SIG-M5 treated with dmso at 0.1 percent for 504 hours (cell line): Measurements from ENCODE around the gene KRTAP5-7.
A peak's percentile ranks its signal among the peaks of the same experiment; 100 is the strongest.

Source experiments
- DNase-seq: peaks from one replicate; lab custom pipeline; 2025; ENCODE audit not compliant: unreplicated experiment; lab: John Stamatoyannopoulos, UW

Gene KRTAP5-7

DNA sequence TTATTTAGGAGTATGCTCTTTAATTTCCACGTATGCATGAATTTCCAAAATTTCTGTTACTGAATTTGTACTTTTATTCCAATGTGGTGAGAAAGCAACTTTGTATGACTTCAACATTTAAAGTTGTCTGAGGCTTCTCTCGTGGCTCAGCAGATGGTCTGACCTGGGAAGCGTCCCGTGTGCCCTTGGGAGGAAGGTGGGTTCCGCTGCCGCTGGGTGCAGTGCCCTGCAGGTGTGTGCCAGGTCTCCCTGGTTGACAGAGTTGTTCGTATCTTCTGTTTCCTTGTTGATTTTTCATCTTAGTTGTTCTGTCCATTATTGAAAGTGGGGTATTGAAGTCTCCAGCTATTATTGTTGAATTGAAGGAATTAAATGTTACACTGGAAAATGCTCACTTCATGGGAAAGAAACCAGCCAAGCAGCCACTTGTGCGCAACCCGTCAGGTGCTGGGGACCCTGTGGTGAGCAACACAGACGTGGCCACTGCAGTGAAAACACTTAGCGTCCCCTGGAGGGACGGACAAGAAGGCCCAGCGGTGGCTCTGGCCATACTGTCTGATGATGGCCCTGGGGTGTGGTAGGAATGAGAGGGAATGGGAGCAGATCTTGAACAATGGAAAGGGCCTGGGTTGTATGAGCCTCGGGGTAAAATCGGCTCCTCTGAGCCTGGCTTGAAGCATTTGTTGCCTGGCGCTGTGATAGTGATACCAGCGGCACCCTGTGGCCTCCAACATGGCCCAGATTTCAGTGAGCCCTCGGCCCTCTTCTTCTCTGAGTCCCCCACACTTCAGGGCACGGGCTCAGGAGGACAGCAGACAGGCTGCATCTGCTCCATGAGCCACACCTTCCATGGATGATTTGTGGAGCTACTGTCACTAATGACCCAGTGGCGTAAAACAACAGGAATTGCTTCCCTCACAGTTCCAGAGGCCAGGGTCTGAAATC, 31.5 kb upstream of the KRTAP5-7 start:
- DNase-seq, result no peak

DNA sequence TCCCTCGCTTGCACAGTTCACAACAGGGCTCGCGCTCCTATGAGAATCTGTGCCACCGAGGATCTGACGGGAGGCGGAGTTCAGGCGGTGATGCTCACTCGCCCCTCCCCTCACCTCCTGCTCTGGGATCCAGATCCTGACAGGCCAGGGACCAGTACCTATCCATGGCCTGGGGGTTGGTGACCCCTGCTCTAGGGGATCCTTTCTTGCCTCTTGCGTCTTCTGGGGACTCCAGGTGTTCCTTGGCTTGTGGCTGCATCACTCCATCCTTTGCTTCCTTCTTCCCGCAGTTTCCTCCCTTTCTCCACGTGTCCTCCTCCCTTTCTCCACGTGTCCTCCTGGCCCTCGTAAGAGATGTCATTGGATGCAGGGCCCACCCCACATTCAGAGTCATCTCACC, 30.6 kb upstream of the KRTAP5-7 start:
- no peak for DNase-seq

DNA sequence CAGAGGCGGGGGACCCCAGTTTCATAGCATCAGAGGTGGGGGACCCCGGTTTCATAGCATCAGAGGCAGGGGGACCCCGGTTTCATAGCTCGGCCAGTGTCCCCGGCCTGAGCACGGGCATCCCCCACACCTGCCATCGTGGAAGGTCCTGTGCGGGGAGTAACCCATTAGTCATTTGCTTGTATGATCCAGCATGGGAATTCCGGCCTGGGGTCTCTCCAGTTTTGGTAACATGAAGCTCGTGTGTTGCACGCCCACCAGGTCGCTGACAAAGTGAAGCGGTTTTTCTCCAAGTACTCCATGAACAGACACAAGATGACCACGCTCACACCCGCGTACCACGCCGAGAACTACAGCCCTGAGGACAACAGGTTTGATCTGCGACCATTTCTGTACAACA, 29.0 kb upstream of the KRTAP5-7 start:
- DNase-seq, result no peak

DNA sequence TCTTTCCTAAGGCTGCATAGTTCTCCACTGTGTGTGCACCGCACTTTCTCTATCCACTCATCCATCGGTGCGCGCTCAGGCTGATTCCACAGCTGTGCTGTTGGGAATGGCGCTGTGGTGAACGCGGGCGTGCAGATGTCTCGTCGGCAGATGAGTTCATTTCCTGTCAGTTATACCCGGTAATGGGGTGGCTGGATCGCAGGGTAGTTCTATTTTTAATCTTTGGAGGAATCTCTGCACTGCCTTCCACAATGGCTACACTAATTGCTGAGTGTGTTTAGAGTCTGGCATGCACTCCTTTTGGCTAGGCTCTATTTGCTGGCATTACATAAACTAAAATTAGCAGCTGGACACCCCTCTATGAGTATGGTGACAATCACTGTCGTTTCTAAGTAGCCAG, 27.9 kb upstream of the KRTAP5-7 start:
- DNase-seq, result no peak

DNA sequence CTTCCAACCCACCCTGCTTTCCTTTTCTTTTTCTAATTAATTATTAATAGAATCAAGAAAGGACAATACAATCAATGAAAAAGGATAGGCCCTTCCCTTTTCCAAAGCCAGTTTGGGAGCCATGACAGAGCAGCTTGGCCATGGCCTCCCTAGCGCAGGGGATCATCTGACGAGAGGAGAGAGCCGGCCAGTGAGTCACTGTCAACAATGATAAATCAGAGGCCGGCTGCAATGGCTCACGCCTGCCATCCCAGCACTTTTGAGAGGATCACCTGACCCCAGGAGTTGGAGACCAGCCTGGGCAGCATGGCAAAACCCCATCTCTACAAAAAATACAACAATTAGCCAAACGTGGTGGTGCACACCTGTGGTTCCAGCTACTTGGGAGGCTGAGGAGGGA, 27.5 kb upstream of the KRTAP5-7 start:
- DNase-seq, result no peak

DNA sequence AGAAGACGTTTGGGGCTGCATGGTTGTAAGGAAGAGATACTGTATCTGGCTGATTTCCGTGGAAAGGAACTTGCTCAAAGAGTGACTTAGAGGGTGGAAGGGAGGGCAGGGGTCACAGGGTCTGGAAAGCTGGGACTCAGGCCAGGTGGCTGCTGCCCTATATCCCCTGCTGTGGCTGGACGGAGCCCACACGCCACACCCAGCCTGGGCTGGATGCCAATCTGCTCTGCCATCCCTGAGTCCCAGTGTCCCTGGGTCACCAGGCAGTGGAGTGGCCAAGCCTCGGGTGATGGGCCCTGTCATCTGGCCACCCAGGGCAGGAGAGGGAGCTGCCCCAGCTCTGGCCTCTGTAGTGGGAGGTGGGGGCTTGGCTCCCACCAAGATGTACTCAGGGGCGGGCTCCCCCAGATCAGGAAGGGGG, 26.5 kb upstream of the KRTAP5-7 start:
- DNase-seq, result no peak

DNA sequence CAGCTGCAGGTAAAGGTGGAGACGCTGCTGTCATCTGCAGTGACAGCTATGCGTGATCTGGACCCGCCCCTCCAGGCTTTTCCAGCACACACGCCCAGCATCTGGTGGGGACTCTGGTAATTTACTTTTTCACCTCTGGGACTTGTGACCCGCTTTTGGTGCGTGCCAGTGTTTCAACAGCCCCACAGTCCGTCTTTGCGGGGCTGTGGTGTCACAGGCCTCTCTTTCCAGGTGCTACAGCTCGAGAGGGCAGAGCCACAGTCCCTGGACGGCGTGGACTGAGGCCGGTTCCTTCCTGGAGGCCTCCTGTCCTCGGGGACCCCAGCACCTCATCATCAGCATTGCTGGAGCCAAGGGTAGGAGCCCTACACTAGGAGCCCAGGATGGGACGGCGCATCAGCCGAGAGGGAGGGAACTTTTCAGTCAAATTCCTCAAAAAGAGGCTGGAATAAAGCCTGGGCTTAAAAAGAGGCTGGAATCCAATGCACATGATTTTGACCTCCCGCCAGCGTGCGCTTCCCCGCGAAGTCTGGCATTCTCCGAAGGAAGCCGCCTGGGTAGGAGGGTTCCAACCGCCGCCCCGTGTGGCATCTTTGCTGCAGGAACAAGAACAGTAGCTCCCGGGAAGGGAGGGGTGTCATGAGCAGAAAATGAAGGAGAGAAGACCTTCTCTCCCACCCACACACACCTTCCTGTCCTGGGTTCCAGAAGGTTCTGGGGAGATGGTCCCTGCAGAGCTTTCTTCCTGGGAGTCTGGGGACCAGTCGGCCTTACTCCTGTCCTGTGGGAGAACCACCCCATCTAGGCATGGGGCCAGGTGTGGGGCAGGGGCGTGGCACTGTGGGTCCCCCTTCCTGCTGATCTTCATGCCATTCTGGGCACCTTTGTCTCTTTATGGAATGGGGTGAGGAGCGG, 25.7 kb upstream of the KRTAP5-7 start:
- DNase-seq, result no peak

DNA sequence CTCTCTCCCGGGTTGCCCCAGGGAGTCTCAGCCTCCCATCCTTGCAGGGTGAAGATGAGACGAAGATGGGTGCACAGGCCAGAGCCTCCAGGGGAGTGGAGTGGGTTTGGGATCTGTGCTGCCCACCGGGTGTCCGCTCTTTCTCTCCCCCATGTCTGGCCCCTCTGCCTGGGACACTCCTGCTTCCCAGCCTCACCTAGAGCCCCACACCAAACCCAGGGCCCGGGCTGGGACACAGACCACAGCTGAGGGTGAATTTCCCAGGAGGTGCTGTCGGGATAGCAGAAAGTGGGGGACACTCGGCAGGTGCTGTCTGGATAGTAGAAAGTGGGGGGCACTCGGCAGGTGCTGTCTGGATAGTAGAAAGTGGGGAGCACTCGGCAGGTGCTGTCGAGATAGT, 25.0 kb upstream of the KRTAP5-7 start:
- DNase-seq, result no peak

DNA sequence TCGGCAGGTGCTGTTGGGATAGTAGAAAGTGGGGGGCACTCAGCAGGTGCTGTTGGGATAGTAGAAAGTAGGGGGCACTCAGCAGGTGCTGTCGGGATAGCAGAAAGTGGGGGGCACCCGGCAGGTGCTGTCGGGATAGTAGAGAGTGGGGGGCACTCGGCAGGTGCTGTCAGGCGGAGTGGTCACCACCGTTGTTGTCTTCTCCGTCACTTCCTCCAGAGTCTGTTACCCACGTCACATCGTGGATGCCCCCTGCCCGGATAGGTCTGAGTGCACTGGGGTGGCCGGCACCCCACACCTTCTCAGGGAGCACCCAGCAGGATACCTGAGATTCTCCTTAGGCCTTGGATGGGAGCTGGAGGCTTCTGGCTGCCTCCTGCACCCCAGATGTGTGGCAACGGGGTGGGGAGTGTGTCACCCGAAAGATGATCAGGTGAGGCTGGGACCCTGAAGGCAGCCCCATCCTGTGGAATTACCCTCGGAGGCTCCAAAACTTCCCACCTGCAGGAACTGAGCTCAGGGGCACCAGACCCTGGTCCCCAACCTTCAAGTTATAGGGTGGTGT, 24.1 kb upstream of the KRTAP5-7 start:
- no peak for DNase-seq

DNA sequence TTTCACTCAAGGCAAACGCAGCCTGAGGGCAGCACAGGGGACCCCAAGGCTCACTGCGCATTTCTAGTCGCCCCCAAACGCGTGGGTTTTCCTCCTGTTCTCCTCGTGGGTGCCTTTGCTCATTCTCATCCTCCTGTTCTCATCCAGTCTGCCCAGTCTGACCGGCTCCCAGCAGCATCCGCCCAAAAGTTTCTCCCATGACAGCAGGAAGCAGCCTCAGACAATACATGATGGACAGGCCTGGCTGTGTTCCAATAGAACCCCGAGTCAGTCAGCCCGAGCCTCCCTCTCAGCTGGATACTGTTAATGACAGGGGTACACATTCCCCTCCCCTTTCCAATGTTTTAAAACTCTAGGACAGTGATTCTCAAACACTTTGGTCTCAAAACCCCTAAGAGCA, 22.5 kb upstream of the KRTAP5-7 start:
- DNase-seq, result peak; percentile 4

DNA sequence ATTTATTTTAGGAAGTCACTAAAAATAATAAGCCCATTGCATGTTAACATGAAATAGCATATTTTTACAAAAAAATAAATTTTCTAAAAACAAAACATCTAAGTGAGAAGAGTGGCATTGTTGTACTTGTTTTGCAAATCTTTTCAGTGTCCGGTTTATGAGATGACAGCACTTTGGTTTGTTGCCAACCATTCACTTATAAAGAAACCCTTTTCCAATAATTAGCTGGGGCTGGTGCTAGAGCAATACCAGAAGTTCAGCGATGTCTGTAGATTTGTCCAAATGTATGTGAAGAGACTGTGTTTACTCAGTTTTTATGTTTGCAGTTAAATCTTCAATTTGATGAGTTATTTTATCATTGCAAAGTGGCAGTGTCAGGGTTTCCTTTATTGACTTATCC, 22.1 kb upstream of the KRTAP5-7 start:
- DNase-seq, result no peak

DNA sequence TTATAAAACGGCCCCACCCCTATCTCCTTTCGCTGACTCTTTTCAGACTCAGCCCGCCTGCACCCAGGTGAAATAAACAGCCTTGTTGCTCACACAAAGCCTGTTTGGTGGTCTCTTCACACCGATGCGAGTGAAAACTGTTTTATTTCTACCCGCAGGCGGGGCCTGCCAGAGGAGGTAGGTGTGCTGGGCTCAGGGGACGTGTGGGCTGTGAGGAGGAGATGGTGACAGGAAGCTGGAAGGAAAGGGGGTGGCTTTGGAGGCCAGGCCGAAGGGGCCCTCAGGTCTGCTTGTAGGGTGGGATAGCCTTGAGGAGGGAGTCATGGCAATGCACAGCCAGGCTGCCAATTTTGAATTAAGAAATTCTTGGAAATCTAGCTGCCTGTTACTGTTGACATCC, 21.3 kb upstream of the KRTAP5-7 start:
- DNase-seq, result no peak

DNA sequence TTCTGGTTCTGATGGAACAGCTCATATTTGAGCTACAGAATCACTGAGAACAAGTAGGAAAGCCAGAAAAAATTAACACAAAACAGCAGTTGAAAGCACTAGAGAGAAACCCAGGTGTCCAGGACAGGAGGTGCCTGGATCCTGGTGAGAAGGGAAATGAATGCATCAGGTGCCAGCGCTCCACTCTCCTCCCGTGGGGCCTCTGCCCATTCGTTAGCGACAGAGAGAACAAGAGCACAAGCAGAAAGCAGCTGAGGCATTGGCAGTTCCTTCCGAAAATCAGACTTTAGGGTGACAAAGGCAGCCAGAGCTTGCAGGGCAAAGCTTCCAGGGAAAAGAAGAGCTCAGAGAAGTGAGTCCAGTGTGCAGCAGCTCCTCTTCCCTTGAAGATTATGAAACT, 20.0 kb upstream of the KRTAP5-7 start:
- DNase-seq, result no peak

DNA sequence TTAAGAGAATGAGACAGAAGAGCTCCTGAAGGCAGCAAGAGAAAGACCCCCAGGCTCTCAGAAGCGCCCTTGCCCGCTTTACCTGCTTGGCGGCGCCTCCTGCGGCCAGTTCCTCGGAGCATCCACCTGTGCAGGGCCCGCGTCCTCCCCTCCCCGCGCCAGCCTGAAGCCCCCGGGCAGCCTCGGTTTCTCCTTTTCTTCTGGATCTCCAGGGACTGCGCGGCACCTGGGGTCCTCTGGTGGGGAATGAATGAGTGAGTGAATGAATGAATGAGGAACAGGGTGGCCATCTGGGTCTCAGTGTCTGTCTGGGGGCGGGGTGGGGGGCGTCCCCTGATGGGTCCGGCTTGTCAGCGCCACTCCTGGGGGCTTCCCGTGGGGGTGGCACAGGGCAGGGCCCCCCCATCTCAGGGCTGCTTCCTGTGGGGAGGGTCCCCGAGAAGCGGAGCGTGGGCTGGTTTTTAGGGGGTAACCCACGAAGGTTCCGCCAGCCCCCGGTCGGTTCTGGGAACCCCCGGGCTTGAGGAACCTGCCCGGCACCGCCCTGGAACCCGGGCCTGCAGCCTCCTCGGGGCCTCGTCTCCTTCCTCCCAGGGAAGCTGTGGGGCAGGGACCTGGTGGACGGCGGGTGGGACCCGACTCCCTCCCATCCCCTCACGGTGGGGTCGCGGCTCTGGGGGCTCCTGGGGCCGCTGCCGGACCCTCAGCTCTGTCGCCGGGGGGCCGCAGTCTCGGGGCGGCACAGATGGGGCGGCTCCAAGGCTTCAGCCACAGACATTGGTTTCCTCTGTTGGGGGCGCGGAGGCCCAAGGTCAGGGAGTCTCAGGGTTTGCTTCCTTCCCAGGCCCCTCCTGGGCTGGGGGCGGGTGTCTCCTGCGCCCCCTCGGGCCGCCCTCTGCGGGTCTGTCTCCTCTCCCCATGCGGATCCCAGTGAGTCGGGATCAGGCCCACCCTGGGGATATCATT, 8.3 kb upstream of the KRTAP5-7 start:
- DNase-seq, result no peak

DNA sequence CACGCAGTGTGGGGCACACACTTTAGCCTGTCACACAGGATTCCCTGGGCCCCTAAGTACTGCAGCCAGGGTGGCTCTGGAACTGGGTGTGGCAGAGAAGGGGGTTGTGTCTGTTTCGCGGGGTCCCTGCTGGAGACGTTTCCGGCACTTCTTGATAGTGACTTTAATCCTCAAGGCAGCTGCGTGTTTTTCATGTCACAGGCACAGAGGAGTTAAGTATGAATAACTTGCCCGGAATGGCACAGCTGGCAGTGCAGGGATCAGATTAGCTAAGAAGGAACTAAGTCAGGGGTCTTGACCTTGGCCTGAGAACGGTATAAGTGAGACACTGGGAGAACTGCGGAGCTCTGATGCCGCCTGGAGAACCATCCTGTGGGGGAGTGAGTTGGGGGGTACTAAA, 7.5 kb upstream of the KRTAP5-7 start:
- no peak for DNase-seq

DNA sequence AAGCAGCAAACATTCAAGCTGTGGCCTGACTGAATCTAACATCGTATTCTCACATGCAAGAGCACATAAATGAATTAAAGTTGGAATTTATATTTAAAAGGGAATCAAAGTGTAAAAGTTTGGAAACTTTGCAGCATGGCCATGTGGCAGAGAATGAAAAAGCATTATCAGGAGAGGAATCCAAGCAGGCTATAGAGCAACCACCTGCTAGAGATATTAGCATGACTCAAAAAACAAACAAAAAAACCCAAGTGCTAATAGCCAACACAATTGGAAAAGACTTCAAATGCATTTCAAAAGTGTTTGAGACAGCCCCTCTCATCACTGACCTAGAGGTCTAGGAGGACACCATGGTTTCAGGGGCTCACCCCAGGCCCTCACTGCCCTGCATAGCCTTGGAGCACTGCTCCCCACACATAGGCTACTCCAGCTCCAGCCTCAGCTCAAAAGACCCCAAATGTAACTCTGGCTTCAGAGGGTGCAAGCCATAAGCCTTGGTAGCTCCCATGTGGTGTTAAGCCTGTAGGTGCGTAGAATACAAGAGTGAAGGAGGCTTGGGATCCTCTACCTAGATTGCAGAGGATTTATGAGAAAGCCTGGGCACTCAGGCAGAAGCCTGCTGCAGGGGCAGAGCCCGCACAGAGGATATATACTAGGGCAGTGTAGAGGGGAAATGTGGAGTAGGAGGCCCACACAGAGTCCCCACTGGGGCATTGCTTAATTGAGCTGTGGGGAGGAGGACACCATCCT, 1.7 kb upstream of the KRTAP5-7 start:
- DNase-seq, result no peak

DNA sequence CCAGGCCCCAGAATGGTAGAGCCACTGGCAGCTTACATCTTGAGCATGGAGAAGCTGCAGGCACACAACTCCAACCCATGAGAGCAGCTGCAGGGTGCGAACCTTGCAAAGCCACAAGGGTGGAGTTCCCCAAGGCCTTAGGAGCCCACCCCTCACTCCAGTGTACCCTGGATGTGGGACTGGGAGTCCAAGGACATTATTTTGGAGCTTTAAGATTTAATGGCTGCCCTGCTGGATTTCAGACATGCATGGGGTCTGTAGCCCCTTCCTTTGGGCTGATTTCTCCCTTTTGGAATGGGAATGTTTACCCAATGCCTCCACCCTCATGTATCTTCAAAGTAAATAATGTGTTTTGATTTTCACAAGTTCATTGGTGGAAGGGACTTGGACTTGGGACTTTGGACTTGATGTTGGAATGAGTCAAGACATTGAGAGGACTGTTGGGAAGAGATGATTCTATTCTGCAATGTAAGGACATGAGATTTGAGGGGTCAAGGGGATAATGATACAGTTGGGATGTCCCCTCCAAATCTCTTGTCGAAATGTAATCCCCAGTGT, 1.1 kb upstream of the KRTAP5-7 start:
- no peak for DNase-seq

DNA sequence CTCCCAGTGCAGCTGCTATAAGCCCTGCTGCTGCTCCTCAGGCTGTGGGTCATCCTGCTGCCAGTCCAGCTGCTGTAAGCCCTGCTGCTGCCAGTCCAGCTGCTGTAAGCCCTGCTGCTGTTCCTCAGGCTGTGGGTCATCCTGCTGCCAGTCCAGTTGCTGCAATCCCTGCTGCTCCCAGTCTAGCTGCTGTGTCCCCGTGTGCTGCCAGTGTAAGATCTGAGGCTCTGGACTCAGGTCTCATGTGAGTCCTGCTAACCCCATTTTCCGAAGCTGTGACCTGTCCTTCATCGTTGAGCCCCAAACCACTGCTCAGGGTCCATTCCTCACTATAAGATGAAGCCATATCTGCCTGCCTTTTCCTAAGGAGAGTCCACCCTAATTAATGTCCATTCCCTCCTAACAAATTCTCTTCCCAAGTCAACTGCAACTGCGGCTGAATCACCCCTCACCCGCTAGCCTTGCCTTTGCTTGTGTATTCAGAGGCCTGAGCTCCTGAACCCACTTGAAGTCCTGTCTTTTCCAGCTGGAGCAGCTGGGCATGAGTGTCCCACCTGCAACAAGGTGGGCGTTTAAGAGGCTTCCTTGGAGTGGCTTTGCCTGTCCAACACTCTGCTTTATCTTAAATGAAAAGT, 626 bp downstream of the KRTAP5-7 start:
- DNase-seq, result no peak

DNA sequence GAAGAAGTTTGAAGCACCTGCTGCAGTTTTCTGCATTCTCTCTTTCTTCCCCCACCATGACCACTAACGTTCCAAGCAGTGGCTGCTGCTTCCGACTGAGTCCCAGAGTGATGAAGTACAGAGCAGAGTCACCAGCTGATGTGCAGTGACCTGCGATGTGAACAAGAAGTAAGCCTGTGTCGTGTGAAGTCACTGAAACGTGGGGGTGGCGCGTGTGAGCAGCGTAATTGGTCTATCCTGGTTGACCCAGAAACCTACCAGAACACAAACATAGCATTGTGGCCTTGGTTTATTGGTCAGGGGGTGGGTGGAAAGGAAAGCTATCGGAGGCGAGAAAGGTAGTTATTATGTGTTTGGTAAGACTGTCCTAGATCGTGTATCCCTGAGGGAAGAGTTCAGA, 3.5 kb downstream of the KRTAP5-7 start:
- DNase-seq, result no peak
